HCT116 (cell line): ENCODE measurements around the gene IQGAP2. TPM values are rescaled to one million over a fixed set of nuclear protein-coding genes. Genes with fewer than 3 reads are reported as not detected.

ENCODE experiments used
- ATAC-seq: fragments of 200-7000 bp; cut with Tn5 transposase; 2 replicates; pipeline ENCODE4 v1.9.1; 2020; ENCODE audit warnings: mild to moderate bottlenecking, moderate library complexity
- BruUV-seq: library from RNA; stranded (reverse); fragments of 400-500 nt; replicated peaks from 2 replicates; lab custom pipeline; 2021; lab: Mats Ljungman, UMichigan
- CTCF ChIA-PET: fragments of 300-600 bp; sonication (Branson Sonifier 250); formaldehyde crosslinking; loops from one replicate; lab custom pipeline; 2021; ENCODE audit warnings: antibody characterized with exemption; lab: Charles Lee
- POLR2A ChIA-PET: fragments of 300-600, 350-600 bp; sonication (Branson Sonifier 250); formaldehyde crosslinking; loops from one replicate; lab custom pipeline; 2021; ENCODE audit warnings: antibody characterized with exemption; lab: Charles Lee
- RAD21 ChIA-PET, 2 experiments: fragments of 300-600 bp; sonication (Branson Sonifier 250); formaldehyde crosslinking; loops; one replicate each; lab custom pipeline; 2023; ENCODE audit warnings: low total read pairs in 2 of 2; ENCODE audit not compliant: uncharacterized antibody in 2 of 2, unreplicated experiment in 2 of 2, low non-redundant PET in 1 of 2; lab: Charles Lee
- DNase-seq: peaks from one replicate; pipeline ENCODE4 v3.0.0-alpha.2; 2010; ENCODE audit warnings: low read depth, low spot score
- H2AFZ ChIP-seq: fragments of 200-600 bp; shearing (Covaris generic), sonication (generic); 2 replicates; pipeline ENCODE4 v1.6.1; 2017; ENCODE audit warnings: low read depth, mixed run types, mixed read lengths, antibody characterized with exemption, low read length; ENCODE audit not compliant: poor library complexity, severe bottlenecking
- H3K27ac ChIP-seq: 2 replicates; pipeline ENCODE4 v1.5.1; 2012; ENCODE audit warnings: low read depth, low read length
- H3K27me3 ChIP-seq: fragments of 200-600 bp; sonication (generic); 2 replicates; pipeline ENCODE4 v1.6.1; 2016; ENCODE audit warnings: mixed run types, low read length, mixed read lengths; ENCODE audit not compliant: insufficient read depth
- H3K36me3 ChIP-seq, 2 experiments: fragments of 200-500 bp in 1 of 2; fragments of 200-600 bp in 1 of 2; sonication (Bioruptor generic) in 1 of 2; sonication (generic) in 1 of 2; 2 replicates each; pipeline versions ENCODE4 v1.5.1 to v1.6.1; 2014 to 2016; ENCODE audit warnings: low read length in 2 of 2, inconsistent platforms in 1 of 2, mixed read lengths in 1 of 2, mixed run types in 1 of 2; ENCODE audit not compliant: insufficient read depth in 2 of 2, control insufficient read depth in 1 of 2
- H3K4me1 ChIP-seq, 2 experiments: fragments of 200-600 bp in 1 of 2; sonication (generic) in 1 of 2; 2 replicates each; pipeline versions ENCODE4 v1.5.1 to v1.6.1; 2012 to 2017; ENCODE audit warnings: low read length in 2 of 2, inconsistent platforms in 1 of 2, mild to moderate bottlenecking in 1 of 2, mixed read lengths in 1 of 2, mixed run types in 1 of 2, moderate library complexity in 1 of 2; ENCODE audit not compliant: insufficient read depth in 2 of 2, control insufficient read depth in 1 of 2
- H3K4me2 ChIP-seq: fragments of 200-600 bp; sonication (generic); 2 replicates; pipeline ENCODE4 v1.6.1; 2017; ENCODE audit warnings: mixed run types, low read length, mixed read lengths
- H3K4me3 ChIP-seq, 2 experiments: fragments of 200-600 bp in 1 of 2; sonication (generic) in 1 of 2; replicated peaks in 1 of 2; 2 replicates each; pipeline ENCODE4 v1.5.1; 2011 to 2016; ENCODE audit warnings: low read length in 2 of 2, control low read depth in 1 of 2, low read depth in 1 of 2, mild to moderate bottlenecking in 1 of 2, mixed read lengths in 1 of 2, mixed run types in 1 of 2
- H3K79me2 ChIP-seq: fragments of 200-600 bp; sonication (generic); 2 replicates; pipeline ENCODE4 v1.6.1; 2017; ENCODE audit warnings: mild to moderate bottlenecking, mixed run types, low read length, moderate library complexity, mixed read lengths; ENCODE audit not compliant: insufficient read depth
- H3K9ac ChIP-seq: fragments of 200-600 bp; sonication (generic); 2 replicates; pipeline ENCODE4 v1.6.1; 2016; ENCODE audit warnings: low read length, mixed read lengths
- H3K9me2 ChIP-seq: fragments of 200-600 bp; sonication (generic), shearing (Covaris generic); 2 replicates; pipeline ENCODE4 v1.6.1; 2017; ENCODE audit warnings: mixed run types, mild to moderate bottlenecking, moderate library complexity; ENCODE audit not compliant: insufficient read depth
- H3K9me3 ChIP-seq, 2 experiments: fragments of 200-500 bp in 1 of 2; fragments of 200-600 bp in 1 of 2; sonication (Bioruptor generic) in 1 of 2; sonication (generic) in 1 of 2; 2 replicates each; pipeline ENCODE4 v1.6.1; 2014 to 2017; ENCODE audit warnings: low read length in 2 of 2, mixed read lengths in 2 of 2, inconsistent platforms in 1 of 2, low read depth in 1 of 2, mild to moderate bottlenecking in 1 of 2, mixed run types in 1 of 2, moderate library complexity in 1 of 2; ENCODE audit not compliant: control insufficient read depth in 1 of 2, insufficient read depth in 1 of 2
- H4K20me1 ChIP-seq: fragments of 200-600 bp; sonication (generic), shearing (Covaris generic); 2 replicates; pipeline ENCODE4 v1.6.1; 2017; ENCODE audit warnings: mixed run types, mild to moderate bottlenecking, moderate library complexity; ENCODE audit not compliant: insufficient read depth
- EGR1 ChIP-seq: IDR thresholded peaks from 2 replicates; pipeline ENCODE4 v1.6.1; 2012; ENCODE audit warnings: low read depth
- ELF1 ChIP-seq: IDR thresholded peaks from 2 replicates; pipeline ENCODE4 v1.6.1; 2012; ENCODE audit warnings: low read depth, borderline replicate concordance
- JUND ChIP-seq: IDR thresholded peaks from 2 replicates; pipeline ENCODE4 v1.6.1; 2012
- SIN3A ChIP-seq: IDR thresholded peaks from 2 replicates; pipeline ENCODE4 v1.6.1; 2012; ENCODE audit warnings: low read depth
- ZNF274 ChIP-seq: fragments of 200-500 bp; sonication (Bioruptor generic); IDR thresholded peaks from 2 replicates; pipeline ENCODE4 v1.6.1; 2014; ENCODE audit warnings: mild to moderate bottlenecking, low read depth, low read length, inconsistent platforms
- intact Hi-C: fragments of 100-400 bp; cut with micrococcal nuclease; formaldehyde crosslinking; loops from 2 replicates; pipeline ENCODE4 v1.10.0; 2022
- total RNA-seq: library from RNA; stranded (reverse); gene quantifications from one replicate; pipeline ENCODE4 v1.2.1, GENCODE V29; 2021; ENCODE audit not compliant: unreplicated experiment

The IQGAP2 gene
- total RNA-seq, 1 experiment from 2014 or later, result 2.0 TPM

- Histone ChIP-seq H3K4me1 (peaks cover 0 to 3% of the 10 kb centered on the region in 2 experiments; a peak in 1 of 4 replicates), H3K9ac (no peak overlapping the region), H3K36me3 (no peaks in the 10 kb centered on the region), H2AFZ (no peak overlapping the region), H3K9me2 (no peaks in the 10 kb centered on the region), H3K4me2 (no peak overlapping the region), H3K9me3 (no peaks in the 10 kb centered on the region), H4K20me1 (no peaks in the 10 kb centered on the region), H3K79me2 (no peaks in the 10 kb centered on the region), H3K4me3 (no peak overlapping the region), H3K27me3 (no peaks in the 10 kb centered on the region), H3K27ac (no peak overlapping the region)
- TF ChIP-seq ELF1 (no peak), EGR1 (no peak), JUND (no peak), ZNF274 (no peak), SIN3A (no peak)
- no peak for ATAC-seq
- CTCF ChIA-PET, result interaction anchor here (1.0 kb wide), 1 partner anchor 203 kb away, joined by 3 read pairs; no protein-coding TSS in a partner anchor
- intact Hi-C loops, result no loop called here
- RAD21 ChIA-PET, result no interaction called here
- no peak for DNase-seq
- no TSS peak for BruUV-seq
- POLR2A ChIA-PET, result interaction anchor here (0.9 kb wide), 1 partner anchor 36 kb away, joined by 3 read pairs; no protein-coding TSS in a partner anchor
Measured at GRCh38 chr5:76380346-76381066, 22.6 kb upstream of the IQGAP2 start.

- Histone ChIP-seq H3K79me2 (no peaks in the 10 kb centered on the region), H3K9me2 (no peaks in the 10 kb centered on the region), H3K27me3 (no peaks in the 10 kb centered on the region), H3K36me3 (no peaks in the 10 kb centered on the region), H3K4me1 (no peaks in the 10 kb centered on the region), H2AFZ (no peak overlapping the region), H3K9me3 (no peaks in the 10 kb centered on the region), H3K9ac (no peak overlapping the region), H3K4me3 (no peak overlapping the region), H3K4me2 (no peak overlapping the region), H3K27ac (no peak overlapping the region), H4K20me1 (no peaks in the 10 kb centered on the region)
- no TSS peak for BruUV-seq
- RAD21 ChIA-PET, result interaction anchor here in 1 of 2 experiments (0.6 kb wide), 1 partner anchor 100 kb away, joined by 3 read pairs; no protein-coding TSS in a partner anchor
- intact Hi-C loops, result no loop called here
- DNase-seq, result no peak
- ATAC-seq, result no peak
- no peak for TF ChIP-seq ELF1
- POLR2A ChIA-PET, result no interaction called here
- CTCF ChIA-PET, result no interaction called here
Measured at GRCh38 chr5:76383126-76383832, 19.8 kb upstream of the IQGAP2 start.
